ENCODE data around the gene CKAP2L.

DNA sequence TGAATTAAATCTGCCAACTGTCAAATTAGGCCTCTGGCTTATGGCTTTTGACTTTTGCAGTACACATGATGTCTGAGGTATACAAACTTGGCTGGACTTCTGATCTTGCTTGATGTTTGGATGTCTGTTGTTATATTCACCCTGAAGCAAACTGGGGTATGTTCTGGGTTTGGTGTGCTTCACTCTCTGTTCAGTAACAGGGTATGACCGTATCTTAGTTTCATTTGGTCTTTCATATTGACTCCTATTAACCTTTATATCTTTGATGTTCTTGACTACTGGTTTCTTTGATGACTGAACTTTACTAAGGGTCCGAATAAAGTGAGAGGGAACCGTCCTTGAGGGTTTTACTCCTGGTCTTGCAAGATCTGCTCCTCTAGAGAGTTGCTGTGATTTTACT, 8.2 kb downstream of the CKAP2L start:
- TF ChIP-seq, protein P1, sequence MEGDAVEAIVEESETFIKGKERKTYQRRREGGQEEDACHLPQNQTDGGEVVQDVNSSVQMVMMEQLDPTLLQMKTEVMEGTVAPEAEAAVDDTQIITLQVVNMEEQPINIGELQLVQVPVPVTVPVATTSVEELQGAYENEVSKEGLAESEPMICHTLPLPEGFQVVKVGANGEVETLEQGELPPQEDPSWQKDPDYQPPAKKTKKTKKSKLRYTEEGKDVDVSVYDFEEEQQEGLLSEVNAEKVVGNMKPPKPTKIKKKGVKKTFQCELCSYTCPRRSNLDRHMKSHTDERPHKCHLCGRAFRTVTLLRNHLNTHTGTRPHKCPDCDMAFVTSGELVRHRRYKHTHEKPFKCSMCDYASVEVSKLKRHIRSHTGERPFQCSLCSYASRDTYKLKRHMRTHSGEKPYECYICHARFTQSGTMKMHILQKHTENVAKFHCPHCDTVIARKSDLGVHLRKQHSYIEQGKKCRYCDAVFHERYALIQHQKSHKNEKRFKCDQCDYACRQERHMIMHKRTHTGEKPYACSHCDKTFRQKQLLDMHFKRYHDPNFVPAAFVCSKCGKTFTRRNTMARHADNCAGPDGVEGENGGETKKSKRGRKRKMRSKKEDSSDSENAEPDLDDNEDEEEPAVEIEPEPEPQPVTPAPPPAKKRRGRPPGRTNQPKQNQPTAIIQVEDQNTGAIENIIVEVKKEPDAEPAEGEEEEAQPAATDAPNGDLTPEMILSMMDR (IDR thresholded peaks at IDR 0.05): no peak
- TF ChIP-seq ZFX (IDR thresholded peaks at IDR 0.05; ENCODE audit: borderline replicate concordance): no peak

All from 22Rv1 (cell line).